IPS-NIHi11 (cell line): ENCODE measurements around the gene GLP2R.

ENCODE experiments used
- DNase-seq: peaks from one replicate; pipeline ENCODE4 v3.0.0; 2012; ENCODE audit warnings: mixed read lengths, low spot score

Gene GLP2R

GRCh38 chr17:9814337-9814945 lies 11.3 kb upstream of the GLP2R start:
- no peak for DNase-seq

- no peak for DNase-seq
These were observed 9.3 kb upstream of the GLP2R start for GRCh38 chr17:9816472-9816871.

GRCh38 chr17:9817086-9817485 lies 8.6 kb upstream of the GLP2R start:
- peak; percentile 79 for DNase-seq

- DNase-seq: no peak
These were observed 7.0 kb upstream of the GLP2R start for GRCh38 chr17:9818760-9819159.

GRCh38 chr17:9820448-9820847 lies 5.3 kb upstream of the GLP2R start:
- DNase-seq: no peak

- DNase-seq: no peak
These were observed 3.8 kb upstream of the GLP2R start, which contains the start of gene GSG1L2 for GRCh38 chr17:9821921-9822320. TSS of gene GSG1L2 (minus strand) at chr17:9822079. CDS start at chr17:9822071, 8 bp downstream.

GRCh38 chr17:9824094-9824493 lies 1.6 kb upstream of the GLP2R start:
- DNase-seq: peak; percentile 48

GRCh38 chr17:9824797-9825338 lies 856 bp upstream of the GLP2R start:
- no peak for DNase-seq

GRCh38 chr17:9828296-9829295 lies 2.9 kb downstream of the GLP2R start:
- no peak for DNase-seq

GRCh38 chr17:9829343-9829742 lies 3.6 kb downstream of the GLP2R start:
- DNase-seq: no peak

GRCh38 chr17:9830711-9831110 lies 5.0 kb downstream of the GLP2R start:
- DNase-seq: no peak

- no peak for DNase-seq
These were observed 8.2 kb downstream of the GLP2R start for GRCh38 chr17:9833922-9834321.

- DNase-seq: no peak
These were observed 12.1 kb downstream of the GLP2R start for GRCh38 chr17:9837551-9838471.

- DNase-seq: peak; percentile 38
These were observed 13.7 kb downstream of the GLP2R start for GRCh38 chr17:9839433-9839832.

GRCh38 chr17:9842057-9842758 lies 16.5 kb downstream of the GLP2R start:
- DNase-seq: no peak

GRCh38 chr17:9843152-9844010 lies 17.7 kb downstream of the GLP2R start:
- no peak for DNase-seq

GRCh38 chr17:9844153-9844552 lies 18.4 kb downstream of the GLP2R start:
- no peak for DNase-seq

GRCh38 chr17:9845306-9845705 lies 19.6 kb downstream of the GLP2R start:
- no peak for DNase-seq

- no peak for DNase-seq
These were observed 24.4 kb downstream of the GLP2R start for GRCh38 chr17:9850151-9850550.

GRCh38 chr17:9854255-9854654 lies 28.5 kb downstream of the GLP2R start:
- no peak for DNase-seq
